Endothelial cell of umbilical vein (primary cell): ENCODE measurements around the gene TUBD1. TPM values are rescaled to one million over a fixed set of nuclear protein-coding genes. Genes with fewer than 3 reads are reported as not detected.

Source experiments
- BruUV-seq: library from RNA; stranded (reverse); fragments of 400-500 nt; replicated peaks from 2 replicates; lab custom pipeline; 2021; lab: Mats Ljungman, UMichigan
- CTCF ChIA-PET: fragments of 300-600, 350-600 bp; sonication (Branson Sonifier 250); formaldehyde crosslinking; loops from one replicate; lab custom pipeline; 2021; ENCODE audit warnings: antibody characterized with exemption, inconsistent platforms; lab: Charles Lee
- POLR2A ChIA-PET: fragments of 300-600, 350-600 bp; sonication (Branson Sonifier 250); formaldehyde crosslinking; loops from one replicate; lab custom pipeline; 2021; ENCODE audit warnings: antibody characterized with exemption, inconsistent platforms; lab: Charles Lee
- DNase-seq: peaks from one replicate; pipeline ENCODE4 v3.0.0-alpha.2; 2011; ENCODE audit warnings: low read depth, low spot score
- FAIRE-seq: peaks from 2 replicates; lab custom pipeline; 2011; peaks lifted over from hg19 to GRCh38; lab: Jason Lieb, UNC
- H2AFZ ChIP-seq: 2 replicates; pipeline ENCODE4 v1.6.0; 2012; ENCODE audit warnings: low read depth, low read length, control low read depth, inconsistent platforms
- H3K27ac ChIP-seq: 2 replicates; pipeline ENCODE4 v1.5.1; 2011; ENCODE audit warnings: low read depth, mild to moderate bottlenecking, control low read depth, low read length, moderate library complexity; ENCODE audit not compliant: insufficient read depth
- H3K27me3 ChIP-seq, 2 experiments: 2 replicates each; pipeline versions ENCODE4 v1.6.0 to v1.6.1; 2011; ENCODE audit warnings: low read length in 2 of 2, mixed read lengths in 1 of 2; ENCODE audit not compliant: control insufficient read depth in 2 of 2, insufficient read depth in 2 of 2
- H3K36me3 ChIP-seq, 2 experiments: 2 replicates in 1 of 2; 3 replicates in 1 of 2; pipeline ENCODE4 v1.5.1; 2011; ENCODE audit warnings: low read length in 2 of 2, mild to moderate bottlenecking in 1 of 2, moderate library complexity in 1 of 2; ENCODE audit not compliant: control insufficient read depth in 2 of 2, insufficient read depth in 2 of 2; ENCODE audit errors: extremely low read depth in 1 of 2
- H3K4me1 ChIP-seq: 3 replicates; pipeline ENCODE4 v1.5.1; 2011; ENCODE audit warnings: mild to moderate bottlenecking, low read length; ENCODE audit not compliant: control insufficient read depth, insufficient read depth; ENCODE audit errors: extremely low read depth
- H3K4me2 ChIP-seq: 2 replicates; pipeline ENCODE4 v1.6.1; 2011; ENCODE audit warnings: low read length, control low read depth, mixed read lengths; ENCODE audit not compliant: insufficient read depth
- H3K4me3 ChIP-seq, 3 experiments: fragments of 200-600 bp in 1 of 3; sonication (generic), shearing (Covaris generic) in 1 of 3; replicated peaks in 1 of 3; 2 replicates each; pipeline ENCODE4 v1.5.1; 2011 to 2016; ENCODE audit warnings: control low read depth in 3 of 3, low read length in 3 of 3, mild to moderate bottlenecking in 2 of 3, inconsistent platforms in 1 of 3, low read depth in 1 of 3, moderate library complexity in 1 of 3; ENCODE audit not compliant: insufficient read depth in 1 of 3
- H3K79me2 ChIP-seq: 2 replicates; pipeline ENCODE4 v1.6.0; 2012; ENCODE audit warnings: low read length, inconsistent platforms; ENCODE audit not compliant: control insufficient read depth, insufficient read depth
- H3K9ac ChIP-seq: replicated peaks from 2 replicates; pipeline ENCODE3; 2011; ENCODE audit warnings: low read length, control low read depth; ENCODE audit not compliant: insufficient read depth; ENCODE audit errors: extremely low read depth
- H3K9me1 ChIP-seq: replicated peaks from 3 replicates; pipeline ENCODE4 v1.6.0; 2011; ENCODE audit warnings: mild to moderate bottlenecking, low read length; ENCODE audit not compliant: control insufficient read depth, insufficient read depth; ENCODE audit errors: extremely low read depth
- H3K9me3 ChIP-seq: replicated peaks from 2 replicates; pipeline ENCODE4 v1.5.1; 2012; ENCODE audit warnings: low read length, inconsistent platforms; ENCODE audit not compliant: control insufficient read depth, insufficient read depth
- H4K20me1 ChIP-seq: replicated peaks from 2 replicates; pipeline ENCODE3; 2011; ENCODE audit warnings: mild to moderate bottlenecking, low read length; ENCODE audit not compliant: control insufficient read depth, insufficient read depth; ENCODE audit errors: extremely low read depth
- EZH2 ChIP-seq: IDR thresholded peaks from 2 replicates; pipeline ENCODE4 v1.6.1; 2012; ENCODE audit warnings: borderline replicate concordance, low read depth, mild to moderate bottlenecking, moderate library complexity, low read length, inconsistent platforms; ENCODE audit not compliant: severe bottlenecking
- FOS ChIP-seq: IDR thresholded peaks from 2 replicates; pipeline ENCODE4 v1.6.1; 2011; ENCODE audit warnings: mild to moderate bottlenecking, low read length, moderate library complexity, borderline replicate concordance; ENCODE audit not compliant: insufficient read depth
- GATA2 ChIP-seq: IDR thresholded peaks from 2 replicates; pipeline ENCODE4 v1.7.0; 2011; ENCODE audit warnings: low read depth, mild to moderate bottlenecking, moderate library complexity, mixed read lengths, low read length; ENCODE audit not compliant: insufficient read length, insufficient read depth
- JUN ChIP-seq: IDR thresholded peaks from 2 replicates; pipeline ENCODE4 v1.6.1; 2011; ENCODE audit warnings: borderline replicate concordance, low read depth; ENCODE audit not compliant: insufficient read length, insufficient read depth
- MYC ChIP-seq: IDR thresholded peaks from one replicate; pipeline ENCODE4 v1.6.1; 2011; ENCODE audit warnings: mild to moderate bottlenecking, low read depth, low read length
- POLR2A ChIP-seq: IDR thresholded peaks from 2 replicates; pipeline ENCODE4 v1.6.1; 2012; ENCODE audit warnings: low read depth, mild to moderate bottlenecking, control low read depth, low read length
- POLR2AphosphoS5 ChIP-seq: IDR thresholded peaks from 2 replicates; pipeline ENCODE4 v1.6.1; 2012; ENCODE audit warnings: low read depth, mild to moderate bottlenecking, control low read depth, low read length, moderate library complexity; ENCODE audit not compliant: insufficient read depth
- dilution Hi-C: fragments of 300-500 bp; cut with MboI; formaldehyde crosslinking; loops from one replicate; pipeline ENCODE4 v1.15.0; 2019; ENCODE audit warnings: low sequenced_read_pairs; ENCODE audit not compliant: extremely low pct_ligation_motif_present
- intact Hi-C: fragments of 100-400 bp; cut with micrococcal nuclease; formaldehyde crosslinking; loops from one replicate; pipeline ENCODE4 v1.10.0; 2022
- polyA plus RNA-seq, 4 experiments: library from polyadenylated mRNA; depleted of rRNA in 3 of 4; stranded (reverse) in 3 of 4; unstranded in 1 of 4; fragments of >200 nt; gene quantifications; 2 replicates each; pipeline versions ENCODE4 v1.2.1 to v1.2.3, GENCODE V29; 2011 to 2012; ENCODE audit warnings: missing spikeins in 1 of 4
- total RNA-seq: library from RNA; stranded (reverse); gene quantifications from 2 replicates; pipeline ENCODE4 v1.2.3, GENCODE V29; 2021
- TF ChIP-seq, protein P1 (sequence below): IDR thresholded peaks from 2 replicates; pipeline ENCODE4 v1.6.1; 2011; ENCODE audit not compliant: insufficient read depth, insufficient read length
- TF ChIP-seq, protein P2 (sequence below), 2 donors: IDR thresholded peaks; 1 replicate in 1 of 2; 2 replicates in 1 of 2; pipeline ENCODE4 v1.5.1; 2011; ENCODE audit warnings: low read length in 2 of 2, mild to moderate bottlenecking in 2 of 2, moderate library complexity in 2 of 2, control low read depth in 1 of 2, inconsistent platforms in 1 of 2, low read depth in 1 of 2; ENCODE audit not compliant: insufficient read depth in 1 of 2; ENCODE audit errors: extremely low read depth in 1 of 2

TUBD1 gene
- total and polyA plus RNA-seq, 2 donors (not counting 3 experiments of a cell fraction or from before 2014, with no cell fraction given) = 4.9 to 11.3 TPM

DNA sequence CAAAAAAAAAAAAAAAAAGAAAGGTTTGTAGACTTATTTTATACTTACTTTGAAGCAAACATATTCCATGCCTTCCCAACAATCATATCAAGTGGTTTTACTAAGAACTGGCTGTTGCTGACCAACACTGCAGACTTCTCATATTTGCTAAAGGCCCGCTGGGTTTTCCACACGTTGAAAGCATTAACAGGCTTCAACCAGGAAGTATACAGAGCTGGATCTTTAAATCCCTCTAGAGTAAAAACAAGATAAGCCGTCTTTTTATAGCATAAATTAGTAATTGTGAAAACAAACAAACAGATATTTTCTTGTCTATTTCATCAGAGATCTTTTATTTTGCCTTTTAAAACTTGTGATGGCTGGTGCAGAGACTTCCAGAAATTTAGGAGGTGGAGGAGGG, 29.1 kb downstream of the TUBD1 start:
- no peaks in the 10 kb centered on the region for H3K4me1 ChIP-seq
- H3K27me3 ChIP-seq = no peaks in the 10 kb centered on the region
- no peak overlapping the region for H3K4me3 ChIP-seq
- H3K9me3 ChIP-seq = no peaks in the 10 kb centered on the region
- no peaks in the 10 kb centered on the region for H3K36me3 ChIP-seq
- H3K79me2 ChIP-seq = no peaks in the 10 kb centered on the region
- dilution Hi-C loops (no loop called here), intact Hi-C loops (loop anchor here (10.0 kb wide), 1 partner anchor 171 kb away; no protein-coding TSS in a partner anchor)
- H4K20me1 ChIP-seq = no peaks in the 10 kb centered on the region
- H3K27ac ChIP-seq = no peak overlapping the region
- H2AFZ ChIP-seq = no peak overlapping the region
- no peaks in the 10 kb centered on the region for H3K9me1 ChIP-seq
- BruUV-seq = no TSS peak
- DNase-seq (no peak), FAIRE-seq (no peak)
- no peak overlapping the region for H3K4me2 ChIP-seq
- no peak for TF ChIP-seq MYC
- TF ChIP-seq EZH2 = no peak
- TF ChIP-seq, protein P1, sequence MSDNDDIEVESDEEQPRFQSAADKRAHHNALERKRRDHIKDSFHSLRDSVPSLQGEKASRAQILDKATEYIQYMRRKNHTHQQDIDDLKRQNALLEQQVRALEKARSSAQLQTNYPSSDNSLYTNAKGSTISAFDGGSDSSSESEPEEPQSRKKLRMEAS = no peak
- TF ChIP-seq, protein P2, sequence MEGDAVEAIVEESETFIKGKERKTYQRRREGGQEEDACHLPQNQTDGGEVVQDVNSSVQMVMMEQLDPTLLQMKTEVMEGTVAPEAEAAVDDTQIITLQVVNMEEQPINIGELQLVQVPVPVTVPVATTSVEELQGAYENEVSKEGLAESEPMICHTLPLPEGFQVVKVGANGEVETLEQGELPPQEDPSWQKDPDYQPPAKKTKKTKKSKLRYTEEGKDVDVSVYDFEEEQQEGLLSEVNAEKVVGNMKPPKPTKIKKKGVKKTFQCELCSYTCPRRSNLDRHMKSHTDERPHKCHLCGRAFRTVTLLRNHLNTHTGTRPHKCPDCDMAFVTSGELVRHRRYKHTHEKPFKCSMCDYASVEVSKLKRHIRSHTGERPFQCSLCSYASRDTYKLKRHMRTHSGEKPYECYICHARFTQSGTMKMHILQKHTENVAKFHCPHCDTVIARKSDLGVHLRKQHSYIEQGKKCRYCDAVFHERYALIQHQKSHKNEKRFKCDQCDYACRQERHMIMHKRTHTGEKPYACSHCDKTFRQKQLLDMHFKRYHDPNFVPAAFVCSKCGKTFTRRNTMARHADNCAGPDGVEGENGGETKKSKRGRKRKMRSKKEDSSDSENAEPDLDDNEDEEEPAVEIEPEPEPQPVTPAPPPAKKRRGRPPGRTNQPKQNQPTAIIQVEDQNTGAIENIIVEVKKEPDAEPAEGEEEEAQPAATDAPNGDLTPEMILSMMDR (IDR thresholded peaks at IDR 0.05; ENCODE audit: extremely low read depth in 1 of 2, insufficient read depth in 1 of 2, low read depth in 1 of 2, low read length in 2 of 2) = no peak
- no peak for TF ChIP-seq POLR2A
- no peak for TF ChIP-seq FOS
- no peak for TF ChIP-seq JUN
- no peak for TF ChIP-seq GATA2
- TF ChIP-seq POLR2AphosphoS5 = no peak
- H3K9ac ChIP-seq = no peak overlapping the region
- CTCF ChIA-PET = interaction anchor here (1.3 kb wide), 1 partner anchor 109 kb away, joined by 3 read pairs; no protein-coding TSS in a partner anchor
- POLR2A ChIA-PET = no interaction called here
